ENCODE measurements around the gene VPS8. TPM values are rescaled to one million over a fixed set of nuclear protein-coding genes. Genes with fewer than 3 reads are reported as not detected.

The VPS8 gene
- total RNA-seq, 2 experiments from 2014 or later: 30.2 to 33.3 TPM

- ATAC-seq (no peak), DNase-seq (no peak)
- peaks cover 2% of the 10 kb centered on the region for H3K27me3 Mint-ChIP-seq
- no peak for TF ChIP-seq CTCF (IDR thresholded peaks at IDR 0.05)
- no peak overlapping the region for H3K4me3 Mint-ChIP-seq
- ChIA-PET POLR2A (no interaction called here), CTCF (no interaction called here)
- no peak overlapping the region for H3K27ac Mint-ChIP-seq
- H3K9me3 Mint-ChIP-seq: peaks cover 49% of the 10 kb centered on the region
- peaks cover 27% of the 10 kb centered on the region for H3K36me3 Mint-ChIP-seq (ENCODE audit: low read depth)
- intact Hi-C loops (cut with micrococcal nuclease): no loop called here
- no peaks in the 10 kb centered on the region for H3K4me1 Mint-ChIP-seq (ENCODE audit: low read depth)
These were observed 245.9 kb downstream of the VPS8 start for GRCh38 chr3:185057829-185058228.

- ChIA-PET CTCF (no interaction called here), POLR2A (no interaction called here)
- ATAC-seq (no peak), DNase-seq (no peak)
- Mint-ChIP-seq H3K4me3 (no peak overlapping the region), H3K27ac (no peak overlapping the region), H3K4me1 (ENCODE audit: low read depth) (no peaks in the 10 kb centered on the region), H3K36me3 (ENCODE audit: low read depth) (peaks cover 18% of the 10 kb centered on the region), H3K27me3 (peaks cover 2% of the 10 kb centered on the region), H3K9me3 (peaks cover 42% of the 10 kb centered on the region)
- no peak for TF ChIP-seq CTCF (IDR thresholded peaks at IDR 0.05)
- intact Hi-C loops (cut with micrococcal nuclease): no loop called here
These were observed 246.8 kb downstream of the VPS8 start for GRCh38 chr3:185058796-185059195.

GRCh38 chr3:185059766-185060165 is 247.8 kb downstream of the VPS8 start:
- ChIA-PET CTCF (no interaction called here), POLR2A (no interaction called here)
- H3K9me3 Mint-ChIP-seq: peaks cover 41% of the 10 kb centered on the region
- no peak overlapping the region for H3K27ac Mint-ChIP-seq
- no peaks in the 10 kb centered on the region for H3K4me1 Mint-ChIP-seq (ENCODE audit: low read depth)
- DNase-seq (no peak), ATAC-seq (no peak)
- H3K4me3 Mint-ChIP-seq: no peak overlapping the region
- peaks cover 2% of the 10 kb centered on the region for H3K27me3 Mint-ChIP-seq
- no peak for TF ChIP-seq CTCF (IDR thresholded peaks at IDR 0.05)
- peaks cover 8% of the 10 kb centered on the region for H3K36me3 Mint-ChIP-seq (ENCODE audit: low read depth)
- intact Hi-C loops (cut with micrococcal nuclease): no loop called here

GRCh38 chr3:185060655-185061054 is 248.7 kb downstream of the VPS8 start:
- no peak for ATAC-seq
- CTCF ChIA-PET: no interaction called here
- no peak for DNase-seq
- Mint-ChIP-seq H3K9me3 (peaks cover 35% of the 10 kb centered on the region), H3K27me3 (peaks cover 2% of the 10 kb centered on the region), H3K4me3 (no peak overlapping the region), H3K27ac (no peak overlapping the region), H3K36me3 (ENCODE audit: low read depth) (peaks cover 2% of the 10 kb centered on the region), H3K4me1 (ENCODE audit: low read depth) (no peaks in the 10 kb centered on the region)
- no peak for TF ChIP-seq CTCF (IDR thresholded peaks at IDR 0.05)
- POLR2A ChIA-PET: no interaction called here
- intact Hi-C loops (cut with micrococcal nuclease): no loop called here

- intact Hi-C loops (cut with micrococcal nuclease): no loop called here
- no peak overlapping the region for H3K27ac Mint-ChIP-seq
- ChIA-PET CTCF (no interaction called here), POLR2A (no interaction called here)
- H3K4me3 Mint-ChIP-seq: no peak overlapping the region
- no peak for TF ChIP-seq CTCF (IDR thresholded peaks at IDR 0.05)
- H3K27me3 Mint-ChIP-seq: peaks cover 2% of the 10 kb centered on the region
- H3K4me1 Mint-ChIP-seq (ENCODE audit: low read depth): no peaks in the 10 kb centered on the region
- no peak for DNase-seq
- ATAC-seq: no peak
- H3K9me3 Mint-ChIP-seq: peaks cover 28% of the 10 kb centered on the region
- H3K36me3 Mint-ChIP-seq (ENCODE audit: low read depth): no peaks in the 10 kb centered on the region
These were observed 250.2 kb downstream of the VPS8 start for GRCh38 chr3:185062191-185062590.

All from activated CD8-positive, alpha-beta T cell treated with anti-CD3 and anti-CD28 coated beads for 36 hours (primary cell).